ENCODE data around the gene TTC22. TPM values are rescaled to one million over a fixed set of nuclear protein-coding genes. Genes with fewer than 3 reads are reported as not detected.

TTC22 gene
- total RNA-seq, 1 donor from 2014 or later, result not detected

DNA sequence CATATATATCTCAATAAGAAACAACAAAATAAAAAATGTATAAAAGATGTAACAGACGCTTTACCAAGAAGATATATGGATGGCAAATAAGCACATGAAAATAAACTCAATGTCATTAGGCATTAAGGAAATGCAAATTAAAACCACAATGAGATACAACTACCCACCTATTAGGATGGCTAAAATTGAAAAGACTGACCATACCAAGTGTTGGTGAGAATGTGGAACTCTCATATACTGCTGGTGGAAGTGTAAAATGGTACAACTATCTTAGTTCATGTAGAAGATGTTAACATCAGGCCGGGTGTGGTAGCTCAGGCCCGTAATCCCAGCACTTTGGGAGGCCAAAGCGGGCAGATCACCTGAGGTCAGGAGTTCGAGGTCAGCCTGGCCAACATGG, 42.3 kb upstream of the TTC22 start:
- Histone ChIP-seq H3F3A (ENCODE audit: low read depth) (peaks cover 4% of the 10 kb centered on the region), H3K79me2 (ENCODE audit: low read depth) (no peaks in the 10 kb centered on the region), H3K9ac (no peak overlapping the region), H4K20me1 (ENCODE audit: low read depth) (no peaks in the 10 kb centered on the region), H3K36me3 (no peaks in the 10 kb centered on the region), H3K9me3 (ENCODE audit: low read depth) (no peaks in the 10 kb centered on the region), H3K4me1 (no peaks in the 10 kb centered on the region), H3K27ac (no peak overlapping the region), H2AFZ (replicated peaks) (no peak overlapping the region), H3K27me3 (no peaks in the 10 kb centered on the region), H3K4me3 (no peak overlapping the region), H3K4me2 (no peak overlapping the region)
- Mint-ChIP-seq H3K27ac (no peak overlapping the region), H3K4me3 (no peak overlapping the region), H3K9me3 (no peaks in the 10 kb centered on the region), H3K36me3 (peaks cover 16% of the 10 kb centered on the region), H3K4me1 (no peaks in the 10 kb centered on the region), H3K27me3 (ENCODE audit: insufficient read depth, low read depth) (peaks cover 2% of the 10 kb centered on the region)
- DNase-seq (ENCODE audit: low spot score), result no peak
- no peak for TF ChIP-seq EZH2phosphoT487 (IDR thresholded peaks at IDR 0.05)
- TF ChIP-seq, protein P1, sequence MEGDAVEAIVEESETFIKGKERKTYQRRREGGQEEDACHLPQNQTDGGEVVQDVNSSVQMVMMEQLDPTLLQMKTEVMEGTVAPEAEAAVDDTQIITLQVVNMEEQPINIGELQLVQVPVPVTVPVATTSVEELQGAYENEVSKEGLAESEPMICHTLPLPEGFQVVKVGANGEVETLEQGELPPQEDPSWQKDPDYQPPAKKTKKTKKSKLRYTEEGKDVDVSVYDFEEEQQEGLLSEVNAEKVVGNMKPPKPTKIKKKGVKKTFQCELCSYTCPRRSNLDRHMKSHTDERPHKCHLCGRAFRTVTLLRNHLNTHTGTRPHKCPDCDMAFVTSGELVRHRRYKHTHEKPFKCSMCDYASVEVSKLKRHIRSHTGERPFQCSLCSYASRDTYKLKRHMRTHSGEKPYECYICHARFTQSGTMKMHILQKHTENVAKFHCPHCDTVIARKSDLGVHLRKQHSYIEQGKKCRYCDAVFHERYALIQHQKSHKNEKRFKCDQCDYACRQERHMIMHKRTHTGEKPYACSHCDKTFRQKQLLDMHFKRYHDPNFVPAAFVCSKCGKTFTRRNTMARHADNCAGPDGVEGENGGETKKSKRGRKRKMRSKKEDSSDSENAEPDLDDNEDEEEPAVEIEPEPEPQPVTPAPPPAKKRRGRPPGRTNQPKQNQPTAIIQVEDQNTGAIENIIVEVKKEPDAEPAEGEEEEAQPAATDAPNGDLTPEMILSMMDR (IDR thresholded peaks at IDR 0.05), result no peak
- no peak for TF ChIP-seq EZH2 (IDR thresholded peaks at IDR 0.05)

DNA sequence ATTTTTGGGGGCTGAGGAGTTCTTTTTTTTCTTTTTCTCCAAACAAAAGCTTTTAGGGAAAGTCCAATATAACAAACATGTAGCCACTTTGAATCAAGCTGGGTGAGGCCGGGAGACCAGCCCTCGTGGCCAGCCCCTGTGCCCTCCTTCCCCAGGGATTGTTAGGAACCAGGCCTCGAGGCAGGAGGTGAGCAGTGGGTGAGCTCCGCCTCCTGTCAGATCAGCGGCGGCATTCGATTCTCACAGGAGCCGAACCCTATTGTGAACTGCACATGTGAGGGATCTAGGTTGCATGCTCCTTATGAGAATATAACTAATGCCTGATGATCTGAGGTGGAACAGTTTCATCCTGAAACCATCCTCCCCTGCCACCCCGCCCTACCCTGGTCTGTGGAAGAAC, 41.8 kb upstream of the TTC22 start:
- H3K4me1 ChIP-seq, result no peaks in the 10 kb centered on the region
- H3K27ac ChIP-seq, result no peak overlapping the region
- no peaks in the 10 kb centered on the region for H3K27me3 ChIP-seq
- Mint-ChIP-seq H3K36me3 (peaks cover 11% of the 10 kb centered on the region), H3K9me3 (no peaks in the 10 kb centered on the region), H3K4me3 (no peak overlapping the region), H3K27ac (no peak overlapping the region), H3K27me3 (ENCODE audit: insufficient read depth, low read depth) (peaks cover 2% of the 10 kb centered on the region), H3K4me1 (no peaks in the 10 kb centered on the region)
- no peak for DNase-seq (ENCODE audit: low spot score)
- H3F3A ChIP-seq (ENCODE audit: low read depth), result peaks cover 4% of the 10 kb centered on the region
- H3K9me3 ChIP-seq (ENCODE audit: low read depth), result no peaks in the 10 kb centered on the region
- TF ChIP-seq EZH2phosphoT487 (IDR thresholded peaks at IDR 0.05), result no peak
- TF ChIP-seq, protein P1 (IDR thresholded peaks at IDR 0.05), result no peak
- TF ChIP-seq EZH2 (IDR thresholded peaks at IDR 0.05), result no peak
- no peak overlapping the region for H3K9ac ChIP-seq
- H3K4me3 ChIP-seq, result no peak overlapping the region
- H3K36me3 ChIP-seq, result no peaks in the 10 kb centered on the region
- no peak overlapping the region for H2AFZ ChIP-seq (replicated peaks)
- no peaks in the 10 kb centered on the region for H3K79me2 ChIP-seq (ENCODE audit: low read depth)
- no peaks in the 10 kb centered on the region for H4K20me1 ChIP-seq (ENCODE audit: low read depth)
- no peak overlapping the region for H3K4me2 ChIP-seq

DNA sequence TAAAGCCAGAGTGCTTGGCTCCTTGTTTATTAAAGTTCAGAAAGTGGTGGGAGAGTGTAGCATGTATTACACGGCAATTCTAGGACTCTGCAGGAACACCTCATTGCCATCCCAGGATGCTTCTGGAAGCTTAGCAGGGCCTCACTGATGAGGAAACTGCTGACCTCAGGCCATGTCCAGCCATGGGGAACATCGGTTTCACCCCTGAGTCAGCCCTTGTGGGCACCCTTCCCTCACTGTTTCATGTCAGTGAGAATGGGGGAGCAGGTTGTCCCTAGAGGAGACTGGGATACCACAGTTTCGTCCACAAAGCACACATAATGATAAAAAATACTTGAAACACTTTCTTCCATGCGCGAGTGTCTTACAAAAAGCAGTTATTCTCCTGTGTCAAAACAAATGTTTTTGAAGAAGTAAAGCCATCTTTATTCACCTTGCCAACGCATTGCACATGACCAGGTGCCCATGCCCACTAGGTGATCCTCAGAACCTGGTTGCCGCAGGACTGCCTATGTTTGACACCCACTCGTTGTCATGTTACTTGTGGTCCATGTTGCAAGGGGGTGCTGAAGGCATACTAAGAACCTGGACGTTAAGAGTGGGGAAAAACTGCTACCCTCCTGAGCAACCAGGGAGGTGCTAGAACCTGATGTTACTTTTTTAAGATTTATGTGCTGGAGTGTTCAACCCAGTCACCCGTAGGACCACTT, 41.2 kb upstream of the TTC22 start:
- Histone ChIP-seq H3K27ac (no peak overlapping the region), H3F3A (ENCODE audit: low read depth) (peaks cover 2% of the 10 kb centered on the region), H3K4me3 (no peak overlapping the region), H3K27me3 (no peaks in the 10 kb centered on the region), H3K79me2 (ENCODE audit: low read depth) (no peaks in the 10 kb centered on the region), H2AFZ (replicated peaks) (no peak overlapping the region), H3K4me2 (no peak overlapping the region), H3K9me3 (ENCODE audit: low read depth) (no peaks in the 10 kb centered on the region), H4K20me1 (ENCODE audit: low read depth) (no peaks in the 10 kb centered on the region), H3K4me1 (no peaks in the 10 kb centered on the region), H3K36me3 (no peaks in the 10 kb centered on the region), H3K9ac (no peak overlapping the region)
- Mint-ChIP-seq H3K4me3 (no peak overlapping the region), H3K4me1 (no peaks in the 10 kb centered on the region), H3K27me3 (ENCODE audit: insufficient read depth, low read depth) (peaks cover 2% of the 10 kb centered on the region), H3K9me3 (no peaks in the 10 kb centered on the region), H3K27ac (no peak overlapping the region), H3K36me3 (peaks cover 8% of the 10 kb centered on the region)
- TF ChIP-seq, protein P1 (IDR thresholded peaks at IDR 0.05), result no peak
- no peak for TF ChIP-seq EZH2 (IDR thresholded peaks at IDR 0.05)
- DNase-seq (ENCODE audit: low spot score), result no peak

Measured in neural progenitor cell (in vitro differentiated cells).